Measurements from ENCODE around the gene UBE2E2. TPM values are rescaled to one million over a fixed set of nuclear protein-coding genes. Genes with fewer than 3 reads are reported as not detected.

UBE2E2 gene
- total RNA-seq, 2 donors from 2014 or later: 23.2 to 34.5 TPM

GRCh38 chr3:23232016-23232415 lies 28.9 kb downstream of the UBE2E2 start:
- Histone ChIP-seq H3K27ac (ENCODE audit: low read depth, low read length) (no peak overlapping the region), H3K36me3 (ENCODE audit: control insufficient read depth, insufficient read depth, low read length) (no peaks in the 10 kb centered on the region), H3K9ac (ENCODE audit: extremely low read depth, low read length, poor library complexity, severe bottlenecking) (no peak overlapping the region), H3K4me3 (ENCODE audit: low read length) (no peak overlapping the region), H3K27me3 (ENCODE audit: control insufficient read depth, insufficient read depth, low read length, poor library complexity, severe bottlenecking) (no peaks in the 10 kb centered on the region), H3K9me3 (ENCODE audit: control insufficient read depth, low read length) (no peaks in the 10 kb centered on the region), H3K4me1 (ENCODE audit: control insufficient read depth, insufficient read depth, low read length) (no peaks in the 10 kb centered on the region)
- Mint-ChIP-seq H3K9me3 (no peaks in the 10 kb centered on the region), H3K4me3 (no peak overlapping the region), H3K4me1 (peaks cover 2% of the 10 kb centered on the region), H3K27me3 (ENCODE audit: insufficient read depth) (no peaks in the 10 kb centered on the region), H3K36me3 (ENCODE audit: low read depth) (no peaks in the 10 kb centered on the region), H3K27ac (no peak overlapping the region)
- TF ChIP-seq CTCF (conservative IDR thresholded peaks at IDR 0.05): no peak
- 95 to 100% methylated on average over 2 to 3 of the region's 3 CpGs for WGBS, 2 experiments (ENCODE audit: insufficient coverage in 1 of 2, insufficient read length in 1 of 2)
- DNase-seq: no peak

- WGBS, 2 experiments (ENCODE audit: insufficient coverage in 1 of 2, insufficient read length in 1 of 2): 80 to 84% methylated on average over 1 of the region's 1 CpG
- no peaks in the 10 kb centered on the region for H3K27me3 Mint-ChIP-seq (ENCODE audit: insufficient read depth)
- no peaks in the 10 kb centered on the region for H3K9me3 Mint-ChIP-seq
- H3K4me3 Mint-ChIP-seq: no peak overlapping the region
- peaks cover 2% of the 10 kb centered on the region for H3K4me1 Mint-ChIP-seq
- no peaks in the 10 kb centered on the region for H3K36me3 Mint-ChIP-seq (ENCODE audit: low read depth)
- no peaks in the 10 kb centered on the region for H3K9me3 ChIP-seq (ENCODE audit: control insufficient read depth, low read length)
- no peak for DNase-seq
- TF ChIP-seq CTCF (conservative IDR thresholded peaks at IDR 0.05): peak; percentile 19
- H3K4me3 ChIP-seq (ENCODE audit: low read length): no peak overlapping the region
- H3K27me3 ChIP-seq (ENCODE audit: control insufficient read depth, insufficient read depth, low read length, poor library complexity, severe bottlenecking): no peaks in the 10 kb centered on the region
- H3K4me1 ChIP-seq (ENCODE audit: control insufficient read depth, insufficient read depth, low read length): no peaks in the 10 kb centered on the region
- H3K27ac Mint-ChIP-seq: no peak overlapping the region
- H3K36me3 ChIP-seq (ENCODE audit: control insufficient read depth, insufficient read depth, low read length): no peaks in the 10 kb centered on the region
- H3K9ac ChIP-seq (ENCODE audit: extremely low read depth, low read length, poor library complexity, severe bottlenecking): no peak overlapping the region
- H3K27ac ChIP-seq (ENCODE audit: low read depth, low read length): no peak overlapping the region
Observed at GRCh38 chr3:23232854-23233253, 29.7 kb downstream of the UBE2E2 start.

GRCh38 chr3:23235264-23235663 lies 32.1 kb downstream of the UBE2E2 start:
- Histone ChIP-seq H3K9ac (ENCODE audit: extremely low read depth, low read length, poor library complexity, severe bottlenecking) (no peak overlapping the region), H3K4me3 (ENCODE audit: low read length) (no peak overlapping the region), H3K9me3 (ENCODE audit: control insufficient read depth, low read length) (no peaks in the 10 kb centered on the region), H3K27ac (ENCODE audit: low read depth, low read length) (no peak overlapping the region), H3K27me3 (ENCODE audit: control insufficient read depth, insufficient read depth, low read length, poor library complexity, severe bottlenecking) (no peaks in the 10 kb centered on the region), H3K36me3 (ENCODE audit: control insufficient read depth, insufficient read depth, low read length) (no peaks in the 10 kb centered on the region), H3K4me1 (ENCODE audit: control insufficient read depth, insufficient read depth, low read length) (no peaks in the 10 kb centered on the region)
- H3K4me1 Mint-ChIP-seq: no peaks in the 10 kb centered on the region
- H3K27me3 Mint-ChIP-seq (ENCODE audit: insufficient read depth): no peaks in the 10 kb centered on the region
- no peak for DNase-seq
- H3K27ac Mint-ChIP-seq: no peak overlapping the region
- TF ChIP-seq CTCF (conservative IDR thresholded peaks at IDR 0.05): no peak
- no peaks in the 10 kb centered on the region for H3K9me3 Mint-ChIP-seq
- no peak overlapping the region for H3K4me3 Mint-ChIP-seq
- no peaks in the 10 kb centered on the region for H3K36me3 Mint-ChIP-seq (ENCODE audit: low read depth)
- WGBS, 2 experiments (ENCODE audit: insufficient coverage in 1 of 2, insufficient read length in 1 of 2): 94 to 100% methylated on average over 1 of the region's 1 CpG
